GM19452 (cell line): ENCODE results near the gene IQGAP3.

Source experiments
- ATAC-seq: cut with Tn5 transposase; IDR thresholded peaks from one replicate; pipeline ENCODE4 v1.9.1; 2021; ENCODE audit not compliant: unreplicated experiment

Gene IQGAP3

GRCh38 chr1:156486421-156487344 lies 85.7 kb downstream of the IQGAP3 start:
- ATAC-seq, result no peak

GRCh38 chr1:156485984-156486383 lies 86.4 kb downstream of the IQGAP3 start:
- ATAC-seq, result no peak

- ATAC-seq, result no peak
Observed at GRCh38 chr1:156484480-156485058, 87.8 kb downstream of the IQGAP3 start.

- ATAC-seq, result no peak
Observed at GRCh38 chr1:156483397-156483796, 89.0 kb downstream of the IQGAP3 start.

- ATAC-seq, result no peak
Observed at GRCh38 chr1:156482276-156482675, 90.1 kb downstream of the IQGAP3 start.

- ATAC-seq, result no peak
Observed at GRCh38 chr1:156481527-156481926, 90.8 kb downstream of the IQGAP3 start.

- no peak for ATAC-seq
Observed at GRCh38 chr1:156480411-156481192, 91.8 kb downstream of the IQGAP3 start.

GRCh38 chr1:156480016-156480370 lies 92.4 kb downstream of the IQGAP3 start:
- ATAC-seq, result no peak

GRCh38 chr1:156479093-156480015 lies 93.0 kb downstream of the IQGAP3 start:
- no peak for ATAC-seq

GRCh38 chr1:156478250-156478627 lies 94.1 kb downstream of the IQGAP3 start:
- ATAC-seq, result no peak

- no peak for ATAC-seq
Observed at GRCh38 chr1:156477526-156478249, 94.7 kb downstream of the IQGAP3 start.

- ATAC-seq, result no peak
Observed at GRCh38 chr1:156476501-156477298, 95.7 kb downstream of the IQGAP3 start.

- ATAC-seq, result no peak
Observed at GRCh38 chr1:156475568-156476500, 96.5 kb downstream of the IQGAP3 start.
